ENCODE data around the gene KYNU. TPM values are rescaled to one million over a fixed set of nuclear protein-coding genes. Genes with fewer than 3 reads are reported as not detected.
"Not testable (repeated sequence)": the region's sequence is repeated elsewhere in the genome, so short reads cannot be mapped to it uniquely, and the experiment has no call there.

KYNU gene
- 1 to 10 TPM; 5.5 to 7.5 (median 5.5) TPM for polyA plus RNA-seq (ENCODE audit: insufficient read length in 3 of 3)
- long read RNA-seq, donor 1, full-length matches to known transcripts = 2 of 2 reads
- long read RNA-seq, donor 1, partial matches to known transcripts = 0 of 2 reads
- long read RNA-seq, donor 1, other reads (novel, unspliced or antisense) = 0 of 2 reads
- long read RNA-seq, donor 2 = 0 reads
- long read RNA-seq, donor 3, full-length matches to known transcripts = 4 of 4 reads
- long read RNA-seq, donor 3, partial matches to known transcripts = 0 of 4 reads
- long read RNA-seq, donor 3, other reads (novel, unspliced or antisense) = 0 of 4 reads
- long read RNA-seq, donor 4, full-length matches to known transcripts = 1 of 1 reads
- long read RNA-seq, donor 4, partial matches to known transcripts = 0 of 1 reads
- long read RNA-seq, donor 4, other reads (novel, unspliced or antisense) = 0 of 1 reads
- long read RNA-seq, donor 5 = 0 reads
- long read RNA-seq, donor 6, full-length matches to known transcripts = 2 of 2 reads
- long read RNA-seq, donor 6, partial matches to known transcripts = 0 of 2 reads
- long read RNA-seq, donor 6, other reads (novel, unspliced or antisense) = 0 of 2 reads
- long read RNA-seq, donor 7, full-length matches to known transcripts = 1 of 1 reads
- long read RNA-seq, donor 7, partial matches to known transcripts = 0 of 1 reads
- long read RNA-seq, donor 7, other reads (novel, unspliced or antisense) = 0 of 1 reads
- long read RNA-seq, donor 8, full-length matches to known transcripts = 2 of 2 reads
- long read RNA-seq, donor 8, partial matches to known transcripts = 0 of 2 reads
- long read RNA-seq, donor 8, other reads (novel, unspliced or antisense) = 0 of 2 reads
- long read RNA-seq, donor 9, full-length matches to known transcripts = 2 of 2 reads
- long read RNA-seq, donor 9, partial matches to known transcripts = 0 of 2 reads
- long read RNA-seq, donor 9, other reads (novel, unspliced or antisense) = 0 of 2 reads
- long read RNA-seq, donor 10, full-length matches to known transcripts = 2 of 2 reads
- long read RNA-seq, donor 10, partial matches to known transcripts = 0 of 2 reads
- long read RNA-seq, donor 10, other reads (novel, unspliced or antisense) = 0 of 2 reads
- long read RNA-seq, donor 11, full-length matches to known transcripts = 3 of 3 reads
- long read RNA-seq, donor 11, partial matches to known transcripts = 0 of 3 reads
- long read RNA-seq, donor 11, other reads (novel, unspliced or antisense) = 0 of 3 reads
- long read RNA-seq, donor 12 = 0 reads
- long read RNA-seq, donor 13, partial matches to known transcripts = 0 of 1 reads
- long read RNA-seq, donor 13, other reads (novel, unspliced or antisense) = 0 of 1 reads
- long read RNA-seq, donor 14 = 0 reads
- long read RNA-seq, donor 15, full-length matches to known transcripts = 4 of 4 reads
- long read RNA-seq, donor 15, partial matches to known transcripts = 0 of 4 reads
- long read RNA-seq, donor 15, other reads (novel, unspliced or antisense) = 0 of 4 reads
- long read RNA-seq, donor 16, full-length matches to known transcripts = 6 of 6 reads
- long read RNA-seq, donor 16, partial matches to known transcripts = 0 of 6 reads
- long read RNA-seq, donor 16, other reads (novel, unspliced or antisense) = 0 of 6 reads

DNA sequence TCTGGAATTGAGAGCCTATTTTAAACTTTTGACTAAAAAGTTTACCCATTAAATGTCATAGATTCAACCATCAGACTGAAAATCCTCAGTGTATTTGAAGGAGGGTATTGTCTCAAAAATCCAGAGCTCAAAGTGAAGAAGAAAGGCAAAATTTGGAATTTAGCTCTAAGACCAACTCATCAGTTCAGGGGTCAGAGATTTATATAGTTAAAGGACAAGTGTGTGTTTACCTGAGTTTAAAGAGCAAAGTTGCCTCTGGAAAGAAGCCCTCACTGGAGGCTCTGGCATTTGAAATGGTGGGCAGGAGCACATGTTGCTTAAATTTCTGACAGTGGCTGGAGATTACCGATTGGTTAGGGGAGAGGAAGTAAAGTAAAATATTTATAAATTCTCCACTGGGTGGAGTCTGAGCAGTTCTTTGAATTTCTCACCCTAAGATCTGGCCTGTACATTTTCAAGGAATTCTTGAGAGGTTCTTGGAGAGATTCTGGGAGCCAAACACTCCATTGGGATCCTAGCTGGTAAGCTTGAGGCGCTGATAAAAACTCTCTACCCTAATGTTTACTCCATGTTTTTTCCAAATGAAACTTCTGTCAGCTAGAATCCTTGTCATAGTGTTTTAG, at the start of gene KYNU:
Gene KYNU, plus strand, starts transcription at position 449 of the 623 bp plus-strand sequence. CDS start 7,704 bp downstream, outside the sequence.
- DNase-seq (ENCODE audit: extremely low read depth in 1 of 11, low read depth in 9 of 11, low spot score in 4 of 11) = no peak

DNA sequence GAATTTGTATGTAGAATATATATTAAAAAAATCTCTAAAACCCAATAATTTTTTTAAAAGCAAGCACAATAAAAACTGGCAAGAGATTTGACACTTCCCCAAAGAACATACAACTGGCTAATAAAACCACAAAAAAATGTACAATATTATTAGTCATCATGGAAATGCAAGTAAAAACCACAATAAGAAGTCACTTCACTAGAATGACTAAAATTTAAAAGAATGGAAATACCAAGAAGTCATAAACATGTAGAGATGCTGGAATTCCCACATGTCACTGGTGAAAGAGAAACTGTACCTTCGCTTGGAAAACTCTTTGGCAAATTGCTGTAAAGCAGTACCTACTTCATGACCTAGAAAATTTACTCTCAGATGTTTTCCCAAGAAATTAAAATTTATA, 43.4 kb upstream of the KYNU start:
- DNase-seq (ENCODE audit: extremely low read depth in 1 of 11, low read depth in 9 of 11, low spot score in 4 of 11) = no peak

DNA sequence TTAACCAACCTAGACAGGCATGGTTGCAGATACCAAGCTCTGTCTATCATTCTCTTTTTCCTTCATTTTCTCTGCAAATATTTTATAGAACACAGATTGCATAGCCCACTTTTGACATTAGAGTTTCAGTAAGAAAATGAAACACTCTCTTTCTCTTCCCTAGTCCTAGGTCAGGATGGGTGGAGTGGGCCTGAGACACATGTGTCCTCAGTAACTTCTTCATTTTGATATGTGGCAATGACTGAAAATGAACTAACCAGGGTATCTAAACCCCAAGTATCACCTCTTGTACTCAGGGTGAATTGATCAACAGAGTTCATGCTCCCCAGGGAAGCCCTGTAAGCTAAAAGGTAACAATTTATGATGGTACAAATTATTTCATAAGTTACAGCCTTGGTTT, 37.0 kb upstream of the KYNU start:
- no peak for DNase-seq (ENCODE audit: extremely low read depth in 1 of 11, low read depth in 9 of 11, low spot score in 4 of 11)

DNA sequence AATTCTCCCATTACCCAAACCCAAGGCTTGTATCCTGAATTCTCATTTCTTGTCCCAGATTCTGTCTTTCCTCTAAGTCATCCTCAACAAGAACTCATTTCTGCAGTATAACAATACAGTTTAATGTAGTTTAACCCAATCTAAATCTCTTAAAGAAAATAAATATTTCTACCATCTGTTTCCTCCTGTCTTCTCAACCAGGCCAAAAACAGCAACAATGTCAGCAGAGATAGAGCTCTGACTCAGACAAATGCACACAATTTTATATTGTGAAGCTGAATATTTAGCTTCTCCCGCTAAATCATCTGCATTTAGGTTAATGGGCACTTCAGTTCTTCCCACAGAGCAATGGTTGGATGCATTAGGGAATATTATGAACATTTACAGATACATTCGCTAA, 35.7 kb upstream of the KYNU start:
- DNase-seq (ENCODE audit: extremely low read depth in 1 of 11, low read depth in 9 of 11, low spot score in 4 of 11) = no peak

DNA sequence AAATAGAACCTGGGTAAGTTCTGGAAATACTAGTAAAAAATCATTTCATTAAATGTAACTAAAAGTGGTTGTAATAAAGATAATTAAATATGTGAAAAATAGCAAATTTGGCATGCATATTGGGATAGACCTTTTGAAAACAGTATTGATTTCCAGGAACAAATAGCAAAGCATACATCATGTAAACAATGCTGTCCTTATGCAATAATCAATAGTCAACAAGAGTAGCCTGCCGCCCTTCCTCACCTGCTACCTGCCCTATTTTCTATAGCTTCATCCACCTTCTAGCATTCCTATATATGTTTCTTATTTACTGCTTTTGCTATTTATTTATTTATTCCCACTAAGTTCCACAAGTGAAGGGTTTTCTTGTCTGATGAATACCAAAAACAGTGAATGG, 35.1 kb upstream of the KYNU start:
- no peak for DNase-seq (ENCODE audit: extremely low read depth in 1 of 11, low read depth in 9 of 11, low spot score in 4 of 11)

DNA sequence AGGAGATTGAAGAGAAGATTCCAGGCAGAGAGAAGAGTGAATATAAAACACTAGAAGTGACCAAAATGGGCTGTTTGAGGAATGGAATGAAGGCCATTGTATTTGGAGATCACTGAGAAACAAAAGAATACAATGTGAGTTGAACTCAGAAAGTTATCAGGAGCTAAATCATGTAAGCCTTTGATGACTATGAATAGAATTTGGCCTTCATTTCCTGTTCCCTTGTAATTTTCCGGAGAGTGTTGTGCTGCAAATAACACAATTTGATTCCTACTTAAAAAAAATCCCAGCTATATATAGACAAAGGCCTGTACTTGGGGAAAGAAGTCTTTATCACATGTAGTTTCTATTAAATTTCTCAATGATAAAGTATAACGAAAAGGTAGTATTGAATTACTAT, 33.7 kb upstream of the KYNU start:
- DNase-seq (ENCODE audit: extremely low read depth in 1 of 11, low read depth in 9 of 11, low spot score in 4 of 11) = no peak

DNA sequence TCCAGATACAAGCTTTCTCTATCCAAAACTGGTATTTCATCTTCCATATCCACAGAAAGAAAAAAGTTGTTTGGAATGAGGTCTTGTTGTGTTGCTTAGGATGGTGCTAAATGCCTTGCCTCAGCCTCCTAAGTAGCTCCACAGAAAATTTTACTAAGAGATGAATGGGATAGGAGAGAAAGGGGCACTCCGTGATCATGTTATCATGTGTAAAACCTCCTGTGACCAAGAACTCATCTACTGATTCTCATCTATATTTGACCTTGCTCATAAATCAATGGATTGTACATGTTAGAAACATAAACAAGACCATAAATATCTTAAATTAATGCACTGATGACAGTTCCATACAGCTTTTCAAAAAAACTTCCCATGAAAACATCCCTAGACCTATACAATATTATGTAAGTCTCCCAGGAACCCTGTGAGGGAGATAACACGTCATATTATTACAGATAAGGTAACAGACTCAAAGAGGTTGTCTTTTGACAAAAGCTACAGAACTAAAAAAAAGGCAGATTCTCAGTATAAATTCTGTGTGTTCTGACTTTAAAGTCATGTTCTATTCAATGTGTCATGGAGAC, 29.3 kb upstream of the KYNU start:
- no peak for DNase-seq (ENCODE audit: extremely low read depth in 1 of 11, low read depth in 9 of 11, low spot score in 4 of 11)

DNA sequence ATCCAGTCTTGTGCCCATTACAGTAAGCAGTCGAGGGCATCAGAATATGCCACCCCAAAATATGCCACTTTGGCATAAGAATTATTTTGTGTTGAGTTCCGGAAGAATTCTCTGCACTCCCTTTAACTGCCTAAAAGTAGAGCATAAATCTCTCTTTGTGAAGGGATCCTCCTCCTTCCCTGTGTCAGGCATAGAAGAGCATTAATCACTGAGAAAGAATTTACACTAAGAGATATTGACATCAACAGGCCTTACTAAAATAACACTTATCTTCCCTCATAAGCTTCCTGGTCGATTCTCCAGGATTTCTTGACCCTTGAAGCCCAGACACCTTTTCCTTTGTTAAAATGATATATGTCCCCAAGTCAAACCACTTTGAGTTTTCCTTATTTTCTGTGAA, 27.6 kb upstream of the KYNU start:
- no peak for DNase-seq (ENCODE audit: extremely low read depth in 1 of 11, low read depth in 9 of 11, low spot score in 4 of 11)

DNA sequence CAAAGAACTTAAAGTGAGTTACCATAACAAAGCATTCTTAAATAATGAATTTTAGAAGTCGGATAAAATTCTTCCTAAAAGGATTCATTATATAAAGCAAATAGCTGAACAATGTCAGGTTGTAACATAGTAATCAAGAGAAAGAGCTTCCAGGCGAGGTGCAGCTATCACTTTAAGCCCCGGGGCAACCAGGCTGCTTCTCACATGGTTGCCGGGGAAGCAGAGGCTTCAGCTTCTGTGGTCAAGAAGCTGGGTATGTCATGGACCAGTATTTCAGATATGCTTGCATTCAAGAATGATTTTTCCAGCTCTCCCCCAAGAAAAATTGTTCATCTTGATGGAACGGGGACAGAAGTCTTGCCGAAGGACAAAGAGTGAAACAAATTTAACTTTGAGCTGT, 23.6 kb upstream of the KYNU start:
- no peak for DNase-seq (ENCODE audit: extremely low read depth in 1 of 11, low read depth in 9 of 11, low spot score in 4 of 11)

DNA sequence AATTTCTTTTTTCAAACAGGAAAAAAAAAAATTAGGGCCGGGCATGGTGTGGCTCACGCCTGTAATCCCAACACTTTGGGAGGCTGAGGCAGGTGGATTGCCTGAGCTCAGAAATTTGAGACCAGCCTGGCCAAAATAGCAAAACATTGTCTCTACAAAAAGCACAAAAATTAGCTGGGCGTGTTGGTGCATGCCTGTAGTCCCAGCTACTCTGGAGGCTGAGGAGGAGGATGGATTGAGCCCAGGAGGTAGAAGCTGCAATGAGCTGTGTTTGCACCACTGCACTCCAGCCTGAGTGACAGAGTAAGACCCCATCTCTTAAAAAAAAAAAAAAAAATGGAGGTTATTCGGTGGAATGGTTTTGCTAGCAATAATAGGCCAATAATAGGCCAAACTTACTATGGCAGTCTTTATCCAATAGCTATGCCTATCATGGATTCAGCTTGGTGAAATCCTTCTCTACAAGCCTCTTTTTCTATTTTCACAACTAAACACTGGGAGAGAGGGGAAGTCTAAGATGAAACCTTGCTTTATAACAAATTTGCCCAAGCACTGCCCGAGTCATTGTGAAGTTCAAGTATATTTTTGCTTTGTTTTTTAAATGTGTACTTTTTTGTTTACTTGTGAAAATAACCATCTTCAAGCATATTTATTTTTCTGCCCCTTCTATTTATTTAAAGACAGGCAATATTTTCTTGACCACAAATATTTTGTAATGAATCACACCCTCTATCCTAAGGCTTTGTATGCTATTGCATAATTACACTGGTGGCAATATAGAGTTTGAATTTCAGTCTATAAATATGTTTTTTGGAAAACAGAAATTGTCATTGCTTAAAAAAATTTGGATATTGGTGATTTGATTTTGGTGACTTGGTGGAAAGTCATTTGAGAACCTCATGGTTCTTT, 20.0 kb upstream of the KYNU start:
- no peak for DNase-seq (ENCODE audit: extremely low read depth in 1 of 11, low read depth in 9 of 11, low spot score in 4 of 11)

DNA sequence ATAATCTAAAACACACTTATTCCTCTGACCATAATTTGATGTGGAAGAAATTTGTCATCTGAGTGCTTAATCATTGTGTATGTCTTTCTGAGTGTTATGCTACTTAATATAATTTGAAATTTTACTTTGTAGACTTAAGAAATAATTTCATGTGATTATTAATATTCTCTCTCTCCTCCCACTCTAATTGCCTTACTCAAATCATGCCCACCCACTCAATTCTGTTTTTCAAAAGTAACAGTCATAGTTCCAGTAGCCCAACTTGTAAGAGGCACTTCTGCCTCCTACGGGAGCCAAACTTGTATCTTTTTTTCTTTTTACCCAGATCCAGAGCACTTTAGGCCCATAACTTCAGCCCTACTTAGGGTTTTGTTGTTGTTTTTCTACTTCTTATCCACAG, 18.5 kb upstream of the KYNU start:
- no peak for DNase-seq (ENCODE audit: extremely low read depth in 1 of 11, low read depth in 9 of 11, low spot score in 4 of 11)

DNA sequence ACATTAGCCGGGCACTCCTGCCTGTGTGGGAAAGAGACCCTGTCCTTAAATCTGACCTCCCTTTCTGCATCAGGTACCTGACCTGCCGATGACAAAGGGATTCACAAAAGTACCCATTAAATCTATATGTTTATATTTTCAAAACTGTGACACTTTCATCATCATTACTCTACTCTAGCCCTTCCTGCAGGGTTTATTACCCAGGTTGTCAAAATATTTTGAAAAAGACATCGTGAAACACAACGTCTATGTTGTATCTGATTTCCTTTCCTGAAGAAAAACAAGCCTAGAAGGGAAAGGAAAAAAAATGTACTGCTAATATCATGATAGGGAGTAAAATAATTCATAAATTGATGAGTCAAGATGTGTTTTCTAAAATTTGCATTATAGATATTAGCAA, 15.2 kb upstream of the KYNU start:
- no peak for DNase-seq (ENCODE audit: extremely low read depth in 1 of 11, low read depth in 9 of 11, low spot score in 4 of 11)

DNA sequence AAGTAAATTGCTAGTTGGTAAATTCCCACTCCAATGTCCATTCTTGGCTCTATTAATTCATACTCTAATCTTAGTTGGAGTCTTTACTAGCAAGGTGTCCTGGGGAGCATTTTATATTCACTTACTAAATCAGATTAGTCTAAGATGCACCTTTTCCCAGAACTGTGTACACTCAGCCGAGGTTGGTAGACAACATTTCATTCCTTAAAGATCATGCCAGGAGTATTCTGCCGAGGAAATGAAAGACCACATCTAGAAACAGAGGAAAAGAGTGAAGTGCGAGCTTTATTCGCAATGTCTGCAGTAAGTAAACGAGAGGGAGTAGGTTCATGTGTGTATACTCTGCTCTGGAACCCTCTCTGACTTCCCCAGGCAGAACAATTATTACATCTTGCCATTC, 14.6 kb upstream of the KYNU start:
- no peak for DNase-seq (ENCODE audit: extremely low read depth in 1 of 11, low read depth in 9 of 11, low spot score in 4 of 11)

DNA sequence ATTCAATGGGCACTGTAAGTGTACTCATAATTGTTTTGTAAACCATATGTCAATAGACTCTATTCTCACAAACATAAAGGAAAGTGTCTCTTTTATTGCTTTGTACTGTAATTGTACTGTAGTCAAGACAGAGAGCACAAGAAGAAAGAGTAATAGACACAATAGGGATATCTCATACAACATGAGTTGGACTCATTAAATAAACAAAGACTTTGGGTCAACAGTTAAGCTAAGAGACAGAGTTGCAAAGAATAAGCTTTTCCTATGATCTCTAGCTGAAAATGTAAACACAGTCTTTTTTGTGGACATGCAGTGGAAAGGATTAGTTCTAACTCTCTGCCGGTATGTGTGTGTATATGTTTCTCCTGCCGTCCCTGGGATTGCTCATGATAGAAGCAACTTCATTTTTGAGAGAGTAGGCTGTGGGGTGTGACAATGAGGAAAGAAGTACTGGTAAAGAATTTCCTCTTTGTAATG, 13.9 kb upstream of the KYNU start:
- no peak for DNase-seq (ENCODE audit: extremely low read depth in 1 of 11, low read depth in 9 of 11, low spot score in 4 of 11)

DNA sequence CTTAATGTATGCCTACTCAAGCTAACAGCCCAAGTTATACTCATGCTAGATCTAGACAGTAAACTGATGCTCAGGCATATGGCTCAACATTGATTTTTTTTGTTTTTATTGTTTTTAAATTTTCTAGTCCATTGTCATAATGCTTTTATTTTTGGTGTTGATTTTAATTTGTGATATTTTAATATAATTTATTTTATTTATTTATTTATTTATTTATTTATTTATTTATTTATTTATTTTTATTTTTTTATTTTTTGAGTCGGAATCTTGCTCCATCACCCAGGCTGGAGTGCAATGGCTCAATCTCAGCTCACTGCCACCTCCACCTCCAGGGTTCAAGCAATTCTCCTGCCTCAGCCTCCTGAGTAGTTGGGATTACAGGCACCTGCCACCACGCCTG, 12.9 kb upstream of the KYNU start:
- DNase-seq (ENCODE audit: extremely low read depth in 1 of 11, low read depth in 9 of 11, low spot score in 4 of 11) = not testable (repeated sequence)

DNA sequence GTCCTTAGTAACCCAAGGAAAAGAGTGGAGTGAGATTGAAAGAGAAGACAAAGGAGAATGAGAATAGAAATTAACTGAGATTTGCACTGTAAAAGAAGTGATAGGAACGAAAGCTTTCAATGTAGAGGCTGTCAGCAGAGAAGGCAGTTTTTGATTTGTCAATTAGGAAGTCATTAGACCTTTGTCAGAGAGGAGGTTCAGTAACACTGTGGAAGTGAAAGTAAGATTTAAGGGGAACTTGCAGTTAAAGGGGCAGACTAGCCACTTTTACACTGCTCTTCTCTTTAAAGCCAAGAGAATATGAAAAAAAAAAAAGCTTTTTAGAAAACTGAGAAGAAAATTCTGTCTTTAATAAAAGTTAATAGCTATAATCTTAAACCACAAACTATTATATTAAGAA, 11.5 kb upstream of the KYNU start:
- DNase-seq (ENCODE audit: extremely low read depth in 1 of 11, low read depth in 9 of 11, low spot score in 4 of 11) = no peak

DNA sequence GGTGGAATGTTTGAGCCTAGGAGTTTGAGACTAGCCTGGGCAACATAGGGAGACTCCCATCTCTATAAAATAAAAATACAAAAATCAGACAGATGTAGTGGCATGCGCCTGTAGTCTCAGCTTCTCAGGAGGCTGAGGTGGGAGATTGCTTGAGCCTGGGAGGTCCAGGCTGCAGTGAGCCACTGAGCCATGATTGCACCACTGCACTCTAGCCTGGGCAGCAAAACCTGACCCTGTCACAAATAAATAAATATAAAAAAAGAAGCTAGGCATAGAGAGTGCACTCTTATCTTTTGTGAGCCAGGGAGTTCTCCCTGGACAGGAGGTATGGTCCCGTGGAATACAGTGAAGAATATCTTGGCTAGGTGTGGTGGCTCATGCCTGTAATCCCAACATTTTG, 11.0 kb upstream of the KYNU start:
- no peak for DNase-seq (ENCODE audit: extremely low read depth in 1 of 11, low read depth in 9 of 11, low spot score in 4 of 11)
